H1 (cell line): ENCODE results near the gene MRPS18C. TPM values are rescaled to one million over a fixed set of nuclear protein-coding genes. Genes with fewer than 3 reads are reported as not detected.

ENCODE experiments used
- CTCF ChIA-PET: fragments of 300-600 bp; sonication (Branson Sonifier 250); formaldehyde crosslinking; loops from one replicate; lab custom pipeline; 2021; ENCODE audit not compliant: partially characterized antibody; lab: Charles Lee
- POLR2A ChIA-PET: fragments of 300-600 bp; sonication (Branson Sonifier 250); formaldehyde crosslinking; loops from one replicate; lab custom pipeline; 2021; ENCODE audit warnings: inconsistent platforms; ENCODE audit not compliant: partially characterized antibody; lab: Charles Lee
- DNase-seq, 2 experiments: peaks; one replicate each; pipeline versions ENCODE4 v3.0.0 to v3.0.0-alpha.2; 2010 to 2022; ENCODE audit warnings: low spot score in 2 of 2, low read depth in 1 of 2, mixed read lengths in 1 of 2
- FAIRE-seq: peaks from 2 replicates; lab custom pipeline; 2011; peaks lifted over from hg19 to GRCh38; lab: Jason Lieb, UNC
- H2AFZ ChIP-seq: 2 replicates; pipeline ENCODE4 v1.8.1; 2012; ENCODE audit warnings: low read length, inconsistent platforms
- H2AK5ac ChIP-seq: 2 replicates; pipeline ENCODE4 v1.6.1; 2013; ENCODE audit warnings: low read depth, low read length
- H2BK120ac ChIP-seq: replicated peaks from 2 replicates; pipeline ENCODE3; 2013; ENCODE audit warnings: low read depth, low read length, inconsistent platforms
- H2BK12ac ChIP-seq: 2 replicates; pipeline ENCODE4 v1.6.1; 2013; ENCODE audit warnings: low read depth, low read length
- H2BK15ac ChIP-seq: 2 replicates; pipeline ENCODE4 v1.6.1; 2013; ENCODE audit warnings: low read length
- H2BK20ac ChIP-seq: 2 replicates; pipeline ENCODE4 v1.6.1; 2013; ENCODE audit warnings: low read length
- H2BK5ac ChIP-seq: 2 replicates; pipeline ENCODE4 v1.6.1; 2013; ENCODE audit warnings: low read depth, low read length
- H3K14ac ChIP-seq: 2 replicates; pipeline ENCODE4 v1.6.1; 2013; ENCODE audit warnings: inconsistent platforms; ENCODE audit not compliant: insufficient read length
- H3K18ac ChIP-seq: 2 replicates; pipeline ENCODE4 v1.6.1; 2013; ENCODE audit warnings: low read length; ENCODE audit errors: extremely low read depth
- H3K23ac ChIP-seq: 2 replicates; pipeline ENCODE4 v1.6.1; 2013; ENCODE audit warnings: inconsistent platforms; ENCODE audit not compliant: insufficient read length
- H3K23me2 ChIP-seq: 2 replicates; pipeline ENCODE4 v1.6.1; 2013; ENCODE audit warnings: low read depth, low read length
- H3K27ac ChIP-seq: 2 replicates; pipeline ENCODE4 v1.6.1; 2011; ENCODE audit warnings: low read depth, low read length, inconsistent platforms
- H3K27me3 ChIP-seq, 4 experiments: replicated peaks in 1 of 4; 1 replicate in 1 of 4; 2 replicates in 3 of 4; pipeline versions ENCODE4 v1.6.1 to v1.8.1; 2011 to 2013; ENCODE audit warnings: low read length in 3 of 4, mild to moderate bottlenecking in 3 of 4, inconsistent platforms in 2 of 4, mixed read lengths in 2 of 4, moderate library complexity in 1 of 4; ENCODE audit not compliant: control insufficient read depth in 3 of 4, insufficient read depth in 3 of 4; ENCODE audit errors: extremely low read depth in 1 of 4
- H3K36me3 ChIP-seq, 4 experiments: 2 replicates each; pipeline versions ENCODE4 v1.6.1 to v1.8.1; 2011 to 2013; ENCODE audit warnings: mild to moderate bottlenecking in 4 of 4, low read length in 3 of 4, moderate library complexity in 2 of 4, control low read depth in 1 of 4, inconsistent platforms in 1 of 4; ENCODE audit not compliant: insufficient read depth in 4 of 4, control insufficient read depth in 2 of 4
- H3K4ac ChIP-seq: replicated peaks from 2 replicates; pipeline ENCODE3; 2013; ENCODE audit warnings: low read length, low read depth, mixed read lengths, inconsistent platforms; ENCODE audit not compliant: insufficient read length
- H3K4me1 ChIP-seq, 4 experiments: replicated peaks in 1 of 4; 1 replicate in 1 of 4; 2 replicates in 3 of 4; pipeline versions ENCODE4 v1.6.1 to v1.8.1; 2011 to 2013; ENCODE audit warnings: low read length in 3 of 4, inconsistent platforms in 2 of 4, mixed read lengths in 1 of 4; ENCODE audit not compliant: insufficient read depth in 4 of 4, control insufficient read depth in 3 of 4
- H3K4me2 ChIP-seq, 2 experiments: 2 replicates each; pipeline versions ENCODE4 v1.6.1 to v1.8.1; 2011 to 2013; ENCODE audit warnings: low read depth in 2 of 2, low read length in 2 of 2, control low read depth in 1 of 2, inconsistent platforms in 1 of 2, mild to moderate bottlenecking in 1 of 2; ENCODE audit not compliant: insufficient read depth in 1 of 2
- H3K4me3 ChIP-seq, 4 experiments: fragments of 200-600, 300-600 bp in 1 of 4; sonication (generic), shearing (Covaris generic), sonication (Bioruptor Twin) in 1 of 4; 2 replicates each; pipeline versions ENCODE4 v1.5.1 to v1.8.1; 2011 to 2016; ENCODE audit warnings: low read length in 4 of 4, low read depth in 3 of 4, control low read depth in 2 of 4, inconsistent platforms in 2 of 4, mild to moderate bottlenecking in 2 of 4, mixed read lengths in 1 of 4, moderate library complexity in 1 of 4; ENCODE audit not compliant: insufficient read depth in 2 of 4; ENCODE audit errors: extremely low read depth in 1 of 4
- H3K56ac ChIP-seq: replicated peaks from 2 replicates; pipeline ENCODE3; 2013; ENCODE audit warnings: low read depth, mild to moderate bottlenecking, mixed read lengths, low read length, inconsistent platforms; ENCODE audit not compliant: insufficient read length
- H3K79me1 ChIP-seq: 2 replicates; pipeline ENCODE4 v1.6.1; 2013; ENCODE audit warnings: low read depth, low read length, control low read depth
- H3K79me2 ChIP-seq, 2 experiments: 2 replicates each; pipeline versions ENCODE4 v1.6.1 to v1.8.1; 2012 to 2013; ENCODE audit warnings: low read length in 2 of 2, mild to moderate bottlenecking in 2 of 2, inconsistent platforms in 1 of 2; ENCODE audit not compliant: insufficient read depth in 2 of 2, control insufficient read depth in 1 of 2
- H3K9ac ChIP-seq, 4 experiments: replicated peaks in 1 of 4; 1 replicate in 1 of 4; 2 replicates in 3 of 4; pipeline versions ENCODE4 v1.6.1 to v1.8.1; 2011 to 2013; ENCODE audit warnings: low read depth in 3 of 4, low read length in 3 of 4, control low read depth in 2 of 4, mild to moderate bottlenecking in 2 of 4, moderate library complexity in 2 of 4, inconsistent platforms in 1 of 4; ENCODE audit errors: extremely low read depth in 1 of 4
- H3K9me3 ChIP-seq, 2 experiments: 2 replicates each; pipeline versions ENCODE4 v1.6.1 to v1.8.1; 2012 to 2013; ENCODE audit warnings: mild to moderate bottlenecking in 2 of 2, moderate library complexity in 2 of 2, control low read depth in 1 of 2, inconsistent platforms in 1 of 2, low read depth in 1 of 2, low read length in 1 of 2, mixed read lengths in 1 of 2; ENCODE audit not compliant: insufficient read depth in 2 of 2
- H4K20me1 ChIP-seq, 2 experiments: replicated peaks in 1 of 2; 2 replicates each; pipeline versions ENCODE3 to v1.8.1; 2011 to 2013; ENCODE audit warnings: inconsistent platforms in 2 of 2, low read length in 2 of 2, mild to moderate bottlenecking in 1 of 2; ENCODE audit not compliant: insufficient read depth in 2 of 2, control insufficient read depth in 1 of 2
- H4K5ac ChIP-seq: 2 replicates; pipeline ENCODE4 v1.6.1; 2013; ENCODE audit warnings: low read length, low read depth, mixed read lengths, inconsistent platforms; ENCODE audit not compliant: insufficient read length
- H4K8ac ChIP-seq: 2 replicates; pipeline ENCODE4 v1.8.0; 2013; ENCODE audit warnings: mild to moderate bottlenecking, moderate library complexity, low read length, inconsistent platforms; ENCODE audit not compliant: insufficient read depth; ENCODE audit errors: extremely low read depth
- H4K91ac ChIP-seq: replicated peaks from 2 replicates; pipeline ENCODE3; 2013; ENCODE audit warnings: low read length, mixed read lengths, inconsistent platforms; ENCODE audit not compliant: insufficient read length
- BACH1 ChIP-seq: IDR thresholded peaks from 2 replicates; pipeline ENCODE4 v1.6.1; 2012; ENCODE audit warnings: low read length, improper control_type of control experiment
- CTCF ChIP-seq, 3 experiments: IDR thresholded peaks; 1 replicate in 2 of 3; 2 replicates in 1 of 3; pipeline versions ENCODE4 v1.5.1 to v1.6.1; 2011; ENCODE audit warnings: low read length in 3 of 3, mild to moderate bottlenecking in 3 of 3, inconsistent platforms in 2 of 3, low read depth in 1 of 3, moderate library complexity in 1 of 3; ENCODE audit not compliant: insufficient read depth in 1 of 3; ENCODE audit errors: control extremely low read depth in 1 of 3
- HDAC2 ChIP-seq, 2 experiments: fragments of 300-600 bp in 1 of 2; sonication (generic) in 1 of 2; IDR thresholded peaks; 2 replicates each; pipeline ENCODE4 v1.6.1; 2011 to 2012; ENCODE audit warnings: low read depth in 2 of 2, low read length in 2 of 2, mild to moderate bottlenecking in 2 of 2, moderate library complexity in 2 of 2, borderline replicate concordance in 1 of 2, inconsistent platforms in 1 of 2
- JUN ChIP-seq: IDR thresholded peaks from 2 replicates; pipeline ENCODE4 v1.6.1; 2011; ENCODE audit warnings: low read depth, mild to moderate bottlenecking, improper control_type of control experiment, low read length
- KDM5A ChIP-seq: fragments of 200-600 bp; IDR thresholded peaks from 2 replicates; pipeline ENCODE4 v1.7.1; 2012; ENCODE audit warnings: mild to moderate bottlenecking, low read length, inconsistent platforms, mixed read lengths
- MAX ChIP-seq: IDR thresholded peaks from 2 replicates; pipeline ENCODE4 v1.6.1; 2012; ENCODE audit warnings: inconsistent platforms
- PHF8 ChIP-seq: fragments of 200-600 bp; sonication (generic); conservative IDR thresholded peaks from 2 replicates; pipeline ENCODE4 v1.7.1; 2012; ENCODE audit warnings: low read depth, mild to moderate bottlenecking, inconsistent platforms, low read length, moderate library complexity
- POLR2A ChIP-seq, 2 experiments: IDR thresholded peaks; 1 replicate in 1 of 2; 2 replicates in 1 of 2; pipeline ENCODE4 v1.6.1; 2011; ENCODE audit warnings: low read depth in 2 of 2, low read length in 2 of 2, mild to moderate bottlenecking in 2 of 2; ENCODE audit errors: control extremely low read depth in 1 of 2
- RNF2 ChIP-seq: fragments of 200-900, 300-1000 bp; sonication (generic); IDR thresholded peaks from 2 replicates; pipeline ENCODE4 v1.7.1; 2016; ENCODE audit warnings: borderline replicate concordance, low read depth, mild to moderate bottlenecking, antibody characterized with exemption, low read length; ENCODE audit not compliant: poor library complexity, severe bottlenecking; ENCODE audit errors: missing control alignments
- SAP30 ChIP-seq: fragments of 300-600 bp; sonication (generic); IDR thresholded peaks from 2 replicates; pipeline ENCODE4 v1.7.1; 2012; ENCODE audit warnings: low read length, moderate library complexity, mild to moderate bottlenecking, inconsistent platforms; ENCODE audit not compliant: insufficient read depth, insufficient replicate concordance
- TEAD4 ChIP-seq: IDR thresholded peaks from 2 replicates; pipeline ENCODE4 v1.6.1; 2012; ENCODE audit warnings: low read depth, low read length, inconsistent platforms, mixed read lengths
- WGBS, 2 experiments: shearing (Covaris generic) in 1 of 2; methylation state at CpG; one replicate each; pipeline versions ENCODE4 v1.1.6 to v1.1.7; 2013 to 2015; ENCODE audit warnings: low lambda C conversion rate in 2 of 2, mixed read lengths in 2 of 2, inconsistent platforms in 1 of 2, low coverage in 1 of 2, missing lambda C conversion rate in 1 of 2; ENCODE audit not compliant: insufficient replicate concordance in 2 of 2, insufficient coverage in 1 of 2, insufficient read length in 1 of 2; ENCODE audit errors: extremely low coverage in 1 of 2, missing lambda C conversion rate in 1 of 2; 5-methylcytosine and 5-hydroxymethylcytosine counted together
- polyA plus RNA-seq, 7 experiments: library from polyadenylated mRNA; depleted of rRNA in 3 of 7; stranded (reverse) in 5 of 7; unstranded in 2 of 7; fragments of >200 nt in 5 of 7; fragments of 200-250 nt in 2 of 7; gene quantifications; 1 replicate in 5 of 7; 2 replicates in 1 of 7; 4 replicates in 1 of 7; pipeline versions ENCODE4 v1.2.1 to v1.2.3, GENCODE V29; 2011 to 2013; ENCODE audit warnings: missing spikeins in 2 of 7, mixed read lengths in 2 of 7
- total RNA-seq: library from RNA; stranded (reverse); fragmentation: NEBNext Ultra II Directional; extraction: Animal tissue kit (Norgen Biotek cat#: 25700); gene quantifications from 2 replicates; pipeline ENCODE4 v1.2.1, GENCODE V29; 2021

The MRPS18C gene
- total and polyA plus RNA-seq, 2 of the 8 experiments (the other 6 are each of a cell fraction or from before 2014, with no cell fraction given): 22.6 to 50.3 TPM

DNA sequence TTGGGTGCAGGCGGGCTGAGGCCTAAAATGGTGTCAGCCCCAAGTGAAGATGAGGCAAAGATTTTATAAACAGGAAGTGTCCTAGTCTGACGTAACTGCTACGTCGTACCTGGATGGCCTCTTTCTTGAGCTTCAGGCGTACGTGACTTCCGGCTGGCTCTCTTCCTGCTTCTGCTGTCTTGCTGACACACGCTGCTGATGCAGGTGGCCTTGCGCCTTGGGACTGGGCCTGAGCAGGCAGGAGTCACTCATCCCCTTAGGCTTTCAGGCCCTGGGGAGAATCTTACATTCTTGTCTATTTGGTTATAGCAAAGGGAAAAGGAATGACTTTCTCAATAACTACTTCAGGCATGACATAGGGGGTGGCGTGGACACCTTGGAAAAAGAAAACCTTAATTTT lies 49.1 kb downstream of the MRPS18C start:
- Histone ChIP-seq H4K91ac (no peak overlapping the region), H3K18ac (no peak overlapping the region), H3K79me2 (no peaks in the 10 kb centered on the region), H4K20me1 (no peaks in the 10 kb centered on the region), H2BK5ac (no peak overlapping the region), H2BK20ac (no peak overlapping the region), H2AK5ac (no peak overlapping the region), H3K23me2 (no peaks in the 10 kb centered on the region), H4K8ac (peak overlapping the region; percentile 68; the same call in 1 of the 2 replicates), H3K9ac (no peak overlapping the region), H3K14ac (no peak overlapping the region), H3K56ac (no peak overlapping the region), H3K79me1 (no peaks in the 10 kb centered on the region), H3K4me1 (no peaks in the 10 kb centered on the region), H2AFZ (0 out of 2 replicates have a peak overlapping the region, but pooled peaks have one; percentile 65), H3K9me3 (no peaks in the 10 kb centered on the region), H3K23ac (no peak overlapping the region), H3K27ac (no peak overlapping the region), H3K4ac (no peak overlapping the region), H4K5ac (no peak overlapping the region), H2BK120ac (no peak overlapping the region), H3K4me3 (no peak overlapping the region), H3K36me3 (no peaks in the 10 kb centered on the region), H3K4me2 (no peak overlapping the region), H2BK12ac (no peak overlapping the region), H3K27me3 (no peaks in the 10 kb centered on the region), H2BK15ac (no peak overlapping the region)
- no peak for DNase-seq
- WGBS, 2 experiments: 93% methylated on average over 10 of the region's 10 CpGs; no CpG with 5 or more reads in 1 of the 2 experiments
- ChIA-PET POLR2A (no interaction called here), CTCF (interaction anchor here (0.6 to 1.4 kb wide), 4 partner anchors 123 to 1457 kb away, joined by 3 to 4 read pairs (median 3); no protein-coding TSS in a partner anchor)
- FAIRE-seq: no peak
- no peak for TF ChIP-seq RNF2
- TF ChIP-seq SAP30: no peak
- no peak for TF ChIP-seq BACH1
- TF ChIP-seq POLR2A (IDR thresholded peaks at IDR 0.05; ENCODE audit: control extremely low read depth in 1 of 2, low read depth in 2 of 2, low read length in 2 of 2): no peak
- TF ChIP-seq JUN: no peak
- no peak for TF ChIP-seq CTCF (IDR thresholded peaks at IDR 0.05; ENCODE audit: control extremely low read depth in 1 of 3, insufficient read depth in 1 of 3, low read depth in 1 of 3, low read length in 3 of 3)
- no peak for TF ChIP-seq KDM5A
- no peak for TF ChIP-seq PHF8
- no peak for TF ChIP-seq TEAD4
- TF ChIP-seq MAX: no peak
- TF ChIP-seq HDAC2 (IDR thresholded peaks at IDR 0.05; ENCODE audit: borderline replicate concordance in 1 of 2, low read depth in 2 of 2, low read length in 2 of 2): no peak
